HepG2 (cell line): Measurements from ENCODE around the gene TRIM28. TPM values are rescaled to one million over a fixed set of nuclear protein-coding genes. Genes with fewer than 3 reads are reported as not detected.
A peak's percentile ranks its signal among the peaks of the same experiment; 100 is the strongest.

Experiments
- CBX1 ChIP-seq: IDR thresholded peaks from one replicate; pipeline ENCODE4 v1.6.1; 2016; ENCODE audit warnings: antibody characterized with exemption, low read depth
- DMAP1 ChIP-seq: IDR thresholded peaks from 2 replicates; pipeline ENCODE4 v1.6.1; 2016
- GATA4 ChIP-seq: sonication (generic); IDR thresholded peaks from 2 replicates; pipeline ENCODE4 v1.6.1; 2016; ENCODE audit warnings: antibody characterized with exemption, low read depth, borderline replicate concordance
- HDAC2 ChIP-seq: sonication (generic); formaldehyde crosslinking; IDR thresholded peaks from 2 replicates; pipeline ENCODE4 v1.4.0; 2020; ENCODE audit warnings: missing genetic modification reagents
- HMG20A ChIP-seq: IDR thresholded peaks from 2 replicates; pipeline ENCODE4 v1.6.1; 2016; ENCODE audit warnings: borderline replicate concordance
- HNRNPLL ChIP-seq: fragments of 200-400 bp; formaldehyde crosslinking; IDR thresholded peaks from 2 replicates; pipeline ENCODE4 v1.6.1; 2017; ENCODE audit warnings: mild to moderate bottlenecking, low read depth, low read length; ENCODE audit not compliant: poor library complexity, severe bottlenecking
- KMT2A ChIP-seq: sonication (generic); formaldehyde crosslinking; IDR thresholded peaks from 2 replicates; pipeline ENCODE4 v1.4.0; 2020; ENCODE audit warnings: missing genetic modification reagents
- MXI1 ChIP-seq: IDR thresholded peaks from 3 replicates; pipeline ENCODE4 v1.6.1; 2012; ENCODE audit warnings: low read depth, low read length, inconsistent platforms, borderline replicate concordance
- ZBTB8A ChIP-seq: sonication (generic); formaldehyde crosslinking; IDR thresholded peaks from 2 replicates; pipeline ENCODE4 v1.4.0; 2020; ENCODE audit warnings: mild to moderate bottlenecking, low read depth, missing genetic modification reagents, borderline replicate concordance
- ZNF17 ChIP-seq: sonication (generic); formaldehyde crosslinking; IDR thresholded peaks from 2 replicates; pipeline ENCODE4 v1.5.0; 2020; ENCODE audit warnings: mild to moderate bottlenecking, missing genetic modification reagents
- ZNF275 ChIP-seq: sonication (generic); formaldehyde crosslinking; IDR thresholded peaks from 2 replicates; pipeline ENCODE4 v1.8.0; 2022; ENCODE audit warnings: missing genetic modification reagents, mild to moderate bottlenecking, inconsistent platforms, borderline replicate concordance
- ZNF710 ChIP-seq: sonication (generic); formaldehyde crosslinking; IDR thresholded peaks from 2 replicates; pipeline ENCODE4 v1.5.0; 2020; ENCODE audit warnings: mild to moderate bottlenecking, missing genetic modification reagents, borderline replicate concordance
- ZXDC ChIP-seq: sonication (generic); formaldehyde crosslinking; IDR thresholded peaks from 2 replicates; pipeline ENCODE4 v1.5.0; 2020; ENCODE audit warnings: mild to moderate bottlenecking, missing genetic modification reagents
- polyA plus RNA-seq, 8 experiments: library from polyadenylated mRNA; depleted of rRNA in 3 of 8; stranded (reverse) in 7 of 8; unstranded in 1 of 8; fragments of >200 nt; fragmentation: Illumina TruSeq in 4 of 8; extraction: Trizol in 4 of 8; gene quantifications; 2 replicates each; pipeline versions ENCODE4 v1.2.1 to v1.2.3, GENCODE V29; 2011 to 2016; ENCODE audit warnings: low read depth in 4 of 8, missing spikeins in 1 of 8, mixed read lengths in 1 of 8; ENCODE audit not compliant: insufficient read depth in 1 of 8
- total RNA-seq, 5 experiments: library from RNA; depleted of rRNA; stranded (reverse); fragments of >200 nt; fragmentation: Illumina TruSeq; extraction: Trizol; gene quantifications; 2 replicates each; pipeline ENCODE4 v1.2.3, GENCODE V29; 2016; ENCODE audit warnings: low read depth in 1 of 5
- TF ChIP-seq, protein P1 (sequence below): sonication (generic); formaldehyde crosslinking; IDR thresholded peaks from 2 replicates; pipeline ENCODE4 v1.4.0; 2020; ENCODE audit warnings: mild to moderate bottlenecking, missing genetic modification reagents

The TRIM28 gene
- total and polyA plus RNA-seq, 2 of the 13 experiments (the other 11 are each of a cell fraction or from before 2014, with no cell fraction given): 361 to 439 TPM

DNA sequence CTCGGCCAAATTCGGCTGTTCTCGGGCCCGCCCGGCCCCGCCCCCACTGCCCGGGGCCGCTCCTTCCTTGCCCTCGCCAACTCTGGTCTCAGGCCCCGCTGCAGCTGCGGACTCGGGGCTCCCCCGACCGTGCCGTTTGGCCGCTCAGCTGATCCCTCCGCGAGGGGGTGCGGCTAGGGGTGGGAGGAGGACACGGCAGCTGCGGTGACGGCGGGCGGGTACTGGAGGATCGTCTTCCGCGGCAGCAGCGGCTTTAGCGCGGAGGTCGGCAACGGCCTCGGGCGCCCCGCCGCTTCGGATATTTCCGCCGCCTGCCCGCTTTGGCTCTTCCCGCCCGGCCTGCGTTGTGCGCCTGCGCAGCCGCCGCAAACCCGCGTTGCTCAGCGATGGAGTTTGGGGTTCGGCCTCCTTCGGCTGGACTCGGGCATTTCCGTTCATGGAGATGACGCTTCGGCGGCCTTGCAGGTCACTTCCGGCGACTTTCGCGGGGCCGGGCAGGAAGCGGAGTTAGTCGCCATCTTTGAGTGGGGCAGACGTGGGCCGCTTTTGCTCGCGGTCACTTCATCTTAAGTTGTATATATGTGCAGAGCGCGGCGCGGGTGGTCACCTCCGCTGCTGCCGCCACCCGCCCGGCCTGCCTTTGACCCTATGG is 14.9 kb downstream of the TRIM28 start (continued):
- TF ChIP-seq, protein P1, sequence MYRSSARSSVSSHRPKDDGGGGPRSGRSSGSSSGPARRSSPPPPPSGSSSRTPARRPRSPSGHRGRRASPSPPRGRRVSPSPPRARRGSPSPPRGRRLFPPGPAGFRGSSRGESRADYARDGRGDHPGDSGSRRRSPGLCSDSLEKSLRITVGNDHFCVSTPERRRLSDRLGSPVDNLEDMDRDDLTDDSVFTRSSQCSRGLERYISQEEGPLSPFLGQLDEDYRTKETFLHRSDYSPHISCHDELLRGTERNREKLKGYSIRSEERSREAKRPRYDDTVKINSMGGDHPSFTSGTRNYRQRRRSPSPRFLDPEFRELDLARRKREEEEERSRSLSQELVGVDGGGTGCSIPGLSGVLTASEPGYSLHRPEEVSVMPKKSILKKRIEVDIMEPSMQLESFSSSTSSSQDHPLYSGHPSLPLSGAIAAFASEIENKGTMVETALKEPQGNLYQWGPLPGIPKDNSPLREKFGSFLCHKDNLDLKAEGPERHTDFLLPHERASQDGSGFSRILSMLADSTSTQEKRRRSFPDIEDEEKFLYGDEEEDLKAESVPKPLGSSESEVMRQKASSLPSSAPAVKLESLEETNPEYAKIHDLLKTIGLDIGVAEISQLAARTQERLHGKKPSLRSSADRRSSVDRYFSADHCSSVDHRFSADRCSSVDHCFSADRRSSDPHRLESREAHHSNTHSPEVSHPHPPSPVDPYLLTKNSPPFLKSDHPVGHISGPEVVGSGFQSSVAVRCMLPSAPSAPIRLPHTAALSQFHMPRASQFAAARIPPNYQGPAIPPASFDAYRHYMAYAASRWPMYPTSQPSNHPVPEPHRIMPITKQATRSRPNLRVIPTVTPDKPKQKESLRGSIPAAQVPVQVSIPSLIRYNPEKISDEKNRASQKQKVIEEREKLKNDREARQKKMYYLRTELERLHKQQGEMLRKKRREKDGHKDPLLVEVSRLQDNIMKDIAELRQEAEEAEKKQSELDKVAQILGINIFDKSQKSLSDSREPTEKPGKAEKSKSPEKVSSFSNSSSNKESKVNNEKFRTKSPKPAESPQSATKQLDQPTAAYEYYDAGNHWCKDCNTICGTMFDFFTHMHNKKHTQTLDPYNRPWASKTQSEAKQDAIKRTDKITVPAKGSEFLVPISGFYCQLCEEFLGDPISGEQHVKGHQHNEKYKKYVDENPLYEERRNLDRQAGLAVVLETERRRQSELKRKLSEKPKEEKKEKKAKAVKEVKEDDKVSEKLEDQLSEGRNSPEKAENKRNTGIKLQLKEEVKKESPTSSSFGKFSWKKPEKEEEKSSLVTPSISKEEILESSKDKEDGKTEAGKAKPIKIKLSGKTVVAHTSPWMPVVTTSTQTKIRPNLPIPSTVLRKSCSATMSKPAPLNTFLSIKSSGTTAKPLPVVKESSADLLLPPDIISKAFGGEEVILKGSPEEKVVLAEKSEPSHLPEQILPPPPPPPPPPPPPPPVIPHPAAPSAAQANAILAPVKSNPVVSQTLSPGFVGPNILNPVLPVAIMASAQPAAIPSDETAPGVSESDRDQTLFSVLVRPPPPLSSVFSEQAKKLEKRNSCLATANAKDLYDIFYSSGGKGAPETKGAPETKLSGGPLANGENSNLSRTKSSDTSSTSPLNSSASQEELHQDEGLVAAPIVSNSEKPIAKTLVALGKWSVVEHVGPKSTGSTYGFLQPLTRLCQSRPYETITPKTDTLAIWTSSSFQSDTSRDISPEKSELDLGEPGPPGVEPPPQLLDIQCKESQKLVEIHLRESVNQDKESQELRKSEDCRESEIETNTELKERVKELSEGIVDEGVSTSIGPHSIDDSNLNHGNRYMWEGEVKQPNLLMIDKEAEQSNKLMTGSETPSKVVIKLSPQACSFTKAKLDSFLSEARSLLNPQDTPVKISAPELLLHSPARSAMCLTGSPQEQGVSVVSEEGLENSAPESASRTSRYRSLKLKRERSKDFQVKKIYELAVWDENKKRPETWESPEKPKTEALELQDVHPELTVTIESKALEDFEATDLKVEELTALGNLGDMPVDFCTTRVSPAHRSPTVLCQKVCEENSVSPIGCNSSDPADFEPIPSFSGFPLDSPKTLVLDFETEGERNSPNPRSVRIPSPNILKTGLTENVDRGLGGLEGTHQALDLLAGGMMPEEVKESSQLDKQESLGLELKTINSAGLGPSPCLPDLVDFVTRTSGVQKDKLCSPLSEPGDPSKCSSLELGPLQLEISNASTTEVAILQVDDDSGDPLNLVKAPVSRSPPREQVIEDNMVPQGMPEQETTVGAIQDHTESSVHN (CRISPR knock-in tag): no peak
- TF ChIP-seq HMG20A (no peak), HNRNPLL (no peak), KMT2A (CRISPR knock-in tag) (no peak; the same call in 1 of the 2 replicates), ZNF275 (CRISPR knock-in tag) (peak; percentile 77; the same call in 1 of the 2 replicates), DMAP1 (CRISPR knock-in tag) (peak; percentile 53; the same call in 1 of the 2 replicates), CBX1 (peak; percentile 67), ZNF710 (CRISPR knock-in tag) (no peak), ZBTB8A (CRISPR knock-in tag) (no peak), GATA4 (0 out of 2 replicates have a peak, but pooled peaks have one; percentile 10), ZXDC (no peak), MXI1 (no peak), ZNF17 (CRISPR knock-in tag) (0 out of 2 replicates have a peak, but pooled peaks have one; percentile 34), HDAC2 (no peak)
